ENCODE data around the gene MAP3K7.

The MAP3K7 gene

GRCh38 chr6:90502866-90503407 is 83.9 kb downstream of the MAP3K7 start:
- no peak overlapping the region for H3K4me3 ChIP-seq (ENCODE audit: insufficient read depth, low read depth, low read length, poor library complexity, severe bottlenecking)
- no peaks in the 10 kb centered on the region for H3K9me3 ChIP-seq (ENCODE audit: control insufficient read depth, low read length)
- H3K36me3 ChIP-seq (ENCODE audit: control insufficient read depth, insufficient read depth, low read length) = no peaks in the 10 kb centered on the region
- no peak for DNase-seq
- H3K27ac ChIP-seq (ENCODE audit: insufficient read depth, low read length, poor library complexity, severe bottlenecking) = no peak overlapping the region
- H3K4me1 ChIP-seq (ENCODE audit: control insufficient read depth, insufficient read depth, low read length, poor library complexity, severe bottlenecking) = no peaks in the 10 kb centered on the region
- no peaks in the 10 kb centered on the region for H3K27me3 ChIP-seq (replicated peaks; ENCODE audit: control insufficient read depth, insufficient read depth, low read length, poor library complexity, severe bottlenecking)

- Histone ChIP-seq H3K4me1 (ENCODE audit: control insufficient read depth, insufficient read depth, low read length, poor library complexity, severe bottlenecking) (no peaks in the 10 kb centered on the region), H3K4me3 (ENCODE audit: insufficient read depth, low read depth, low read length, poor library complexity, severe bottlenecking) (no peak overlapping the region), H3K9me3 (ENCODE audit: control insufficient read depth, low read length) (no peaks in the 10 kb centered on the region), H3K27ac (ENCODE audit: insufficient read depth, low read length, poor library complexity, severe bottlenecking) (no peak overlapping the region), H3K27me3 (replicated peaks; ENCODE audit: control insufficient read depth, insufficient read depth, low read length, poor library complexity, severe bottlenecking) (no peaks in the 10 kb centered on the region), H3K36me3 (ENCODE audit: control insufficient read depth, insufficient read depth, low read length) (no peaks in the 10 kb centered on the region)
- DNase-seq = no peak
These were observed 84.5 kb downstream of the MAP3K7 start for GRCh38 chr6:90502381-90502780.

DNA sequence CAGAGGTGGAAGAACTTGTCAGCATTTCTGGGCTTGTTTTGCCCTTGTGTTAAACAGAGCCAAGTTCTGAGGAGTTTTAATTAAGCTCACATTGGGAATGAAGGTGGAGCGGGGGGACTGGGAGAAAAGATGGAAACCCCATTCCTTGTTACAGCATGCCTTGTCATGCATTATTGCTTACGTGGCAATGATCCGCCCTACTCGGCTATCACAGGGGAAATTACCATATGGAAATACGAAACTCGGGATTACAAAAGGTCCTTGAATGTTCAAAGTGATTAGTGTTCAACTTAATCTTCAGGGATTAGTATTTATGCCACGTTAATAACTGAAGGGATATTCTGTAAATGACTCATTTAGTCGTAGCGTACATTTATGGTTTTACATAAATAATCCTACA is 86.4 kb downstream of the MAP3K7 start:
- no peak for DNase-seq
- H3K4me1 ChIP-seq (ENCODE audit: control insufficient read depth, insufficient read depth, low read length, poor library complexity, severe bottlenecking) = no peaks in the 10 kb centered on the region

GRCh38 chr6:90497411-90497810 is 89.5 kb downstream of the MAP3K7 start:
- DNase-seq = no peak
- Histone ChIP-seq H3K4me1 (ENCODE audit: control insufficient read depth, insufficient read depth, low read length, poor library complexity, severe bottlenecking) (no peaks in the 10 kb centered on the region), H3K4me3 (ENCODE audit: insufficient read depth, low read depth, low read length, poor library complexity, severe bottlenecking) (no peak overlapping the region), H3K36me3 (ENCODE audit: control insufficient read depth, insufficient read depth, low read length) (no peaks in the 10 kb centered on the region), H3K27me3 (replicated peaks; ENCODE audit: control insufficient read depth, insufficient read depth, low read length, poor library complexity, severe bottlenecking) (no peaks in the 10 kb centered on the region), H3K9me3 (ENCODE audit: control insufficient read depth, low read length) (no peaks in the 10 kb centered on the region), H3K27ac (ENCODE audit: insufficient read depth, low read length, poor library complexity, severe bottlenecking) (no peak overlapping the region)

More for the DNA sequence above, 86.4 kb downstream of the MAP3K7 start:
- Histone ChIP-seq H3K36me3 (ENCODE audit: control insufficient read depth, insufficient read depth, low read length) (no peaks in the 10 kb centered on the region), H3K9me3 (ENCODE audit: control insufficient read depth, low read length) (no peaks in the 10 kb centered on the region), H3K27me3 (replicated peaks; ENCODE audit: control insufficient read depth, insufficient read depth, low read length, poor library complexity, severe bottlenecking) (no peaks in the 10 kb centered on the region), H3K27ac (ENCODE audit: insufficient read depth, low read length, poor library complexity, severe bottlenecking) (no peak overlapping the region), H3K4me3 (ENCODE audit: insufficient read depth, low read depth, low read length, poor library complexity, severe bottlenecking) (no peak overlapping the region)

DNA sequence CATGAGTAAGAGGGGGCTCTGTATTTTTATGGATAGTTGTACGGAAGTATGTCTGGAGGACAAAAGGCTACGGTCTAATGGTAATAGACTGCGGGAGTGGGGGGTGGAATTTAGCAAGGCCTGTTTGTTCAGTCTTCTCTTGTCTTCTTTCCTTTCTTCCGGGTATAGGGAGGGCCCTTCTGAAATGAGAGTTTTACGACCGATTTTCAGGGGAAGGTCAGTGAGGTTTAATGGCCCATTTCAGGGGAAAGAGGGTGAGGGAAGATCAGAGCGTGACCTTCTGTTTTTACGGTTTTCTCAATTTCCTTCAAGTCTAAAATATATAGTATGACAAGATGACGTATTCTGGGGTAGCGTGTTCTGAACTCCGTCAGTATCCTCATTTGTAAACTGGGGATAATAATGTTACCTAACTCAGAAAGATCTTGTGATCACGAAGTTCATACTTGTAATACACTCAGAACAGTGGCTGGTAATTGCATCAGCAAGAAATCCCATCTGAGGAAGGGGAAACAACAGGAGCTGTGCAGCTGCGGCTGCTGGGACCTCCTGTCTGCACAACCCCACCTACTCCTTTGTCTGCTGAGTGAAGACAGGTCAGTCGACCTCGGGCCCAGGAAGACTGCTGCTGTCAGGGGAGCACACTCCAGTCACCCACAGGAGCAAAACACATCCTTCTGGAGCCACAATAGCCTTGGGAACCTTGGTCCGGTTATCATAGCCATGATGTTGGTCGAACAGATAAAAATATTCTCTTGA is 90.4 kb downstream of the MAP3K7 start:
- Histone ChIP-seq H3K27ac (ENCODE audit: insufficient read depth, low read length, poor library complexity, severe bottlenecking) (no peak overlapping the region), H3K9me3 (ENCODE audit: control insufficient read depth, low read length) (no peaks in the 10 kb centered on the region), H3K36me3 (ENCODE audit: control insufficient read depth, insufficient read depth, low read length) (no peaks in the 10 kb centered on the region), H3K27me3 (replicated peaks; ENCODE audit: control insufficient read depth, insufficient read depth, low read length, poor library complexity, severe bottlenecking) (no peaks in the 10 kb centered on the region), H3K4me3 (ENCODE audit: insufficient read depth, low read depth, low read length, poor library complexity, severe bottlenecking) (no peak overlapping the region), H3K4me1 (ENCODE audit: control insufficient read depth, insufficient read depth, low read length, poor library complexity, severe bottlenecking) (no peaks in the 10 kb centered on the region)
- no peak for DNase-seq

DNA sequence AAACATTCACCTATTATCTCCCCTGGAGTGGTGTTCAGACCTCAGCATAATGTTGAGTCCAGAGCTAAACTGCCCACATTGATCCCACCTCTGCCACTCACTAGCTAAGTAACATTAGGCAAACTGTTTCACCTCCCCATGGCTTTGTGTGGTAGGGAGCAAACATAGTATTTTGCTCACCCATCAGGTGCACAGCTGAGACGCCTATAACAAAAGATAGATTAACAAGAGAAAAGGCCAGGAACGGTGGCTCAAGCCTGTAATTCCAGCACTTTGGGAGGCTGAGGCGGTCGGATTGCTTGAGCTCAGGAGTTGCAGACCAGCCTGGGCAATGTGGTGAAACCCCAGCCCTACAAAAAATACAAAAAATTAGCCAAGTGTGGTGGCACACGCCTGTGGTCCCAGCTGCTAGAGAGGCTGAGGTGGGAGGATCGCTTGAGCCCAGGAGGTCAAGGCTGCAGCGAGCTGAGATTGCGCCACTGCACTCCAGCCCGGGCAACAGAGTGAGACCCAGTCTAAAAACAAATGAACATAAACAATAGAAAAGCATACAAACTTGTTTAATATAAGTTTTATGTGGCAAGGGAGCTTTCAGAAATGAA is 91.6 kb downstream of the MAP3K7 start:
- Histone ChIP-seq H3K27me3 (replicated peaks; ENCODE audit: control insufficient read depth, insufficient read depth, low read length, poor library complexity, severe bottlenecking) (no peaks in the 10 kb centered on the region), H3K36me3 (ENCODE audit: control insufficient read depth, insufficient read depth, low read length) (no peaks in the 10 kb centered on the region), H3K4me1 (ENCODE audit: control insufficient read depth, insufficient read depth, low read length, poor library complexity, severe bottlenecking) (no peaks in the 10 kb centered on the region), H3K9me3 (ENCODE audit: control insufficient read depth, low read length) (no peaks in the 10 kb centered on the region), H3K4me3 (ENCODE audit: insufficient read depth, low read depth, low read length, poor library complexity, severe bottlenecking) (no peak overlapping the region), H3K27ac (ENCODE audit: insufficient read depth, low read length, poor library complexity, severe bottlenecking) (no peak overlapping the region)
- DNase-seq = no peak

GRCh38 chr6:90494067-90494780 is 92.6 kb downstream of the MAP3K7 start:
- Histone ChIP-seq H3K36me3 (ENCODE audit: control insufficient read depth, insufficient read depth, low read length) (no peaks in the 10 kb centered on the region), H3K27ac (ENCODE audit: insufficient read depth, low read length, poor library complexity, severe bottlenecking) (no peak overlapping the region), H3K4me1 (ENCODE audit: control insufficient read depth, insufficient read depth, low read length, poor library complexity, severe bottlenecking) (no peaks in the 10 kb centered on the region), H3K4me3 (ENCODE audit: insufficient read depth, low read depth, low read length, poor library complexity, severe bottlenecking) (no peak overlapping the region), H3K27me3 (replicated peaks; ENCODE audit: control insufficient read depth, insufficient read depth, low read length, poor library complexity, severe bottlenecking) (no peaks in the 10 kb centered on the region), H3K9me3 (ENCODE audit: control insufficient read depth, low read length) (no peaks in the 10 kb centered on the region)
- DNase-seq = no peak

DNA sequence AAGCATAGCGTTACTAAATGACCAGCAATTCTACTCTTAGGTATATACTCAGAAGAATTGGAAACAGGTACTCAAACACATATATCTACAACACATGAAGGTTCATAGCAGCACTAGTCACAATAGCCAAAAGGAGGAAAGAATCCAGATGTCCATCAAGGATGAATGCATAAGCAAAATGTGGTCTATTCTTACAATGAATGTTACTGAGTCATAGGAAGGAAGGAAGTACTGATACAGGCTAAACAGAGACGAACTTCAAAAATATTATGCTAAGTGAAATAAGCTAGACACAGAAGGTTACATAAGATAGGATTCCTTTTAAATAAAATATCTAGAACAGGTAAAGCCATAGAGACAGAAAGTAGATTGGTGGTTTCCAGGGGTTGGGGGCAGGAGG is 93.5 kb downstream of the MAP3K7 start:
- H3K27me3 ChIP-seq (replicated peaks; ENCODE audit: control insufficient read depth, insufficient read depth, low read length, poor library complexity, severe bottlenecking) = no peaks in the 10 kb centered on the region
- H3K27ac ChIP-seq (ENCODE audit: insufficient read depth, low read length, poor library complexity, severe bottlenecking) = no peak overlapping the region
- no peak for DNase-seq
- H3K36me3 ChIP-seq (ENCODE audit: control insufficient read depth, insufficient read depth, low read length) = no peaks in the 10 kb centered on the region
- H3K4me1 ChIP-seq (ENCODE audit: control insufficient read depth, insufficient read depth, low read length, poor library complexity, severe bottlenecking) = no peaks in the 10 kb centered on the region
- no peaks in the 10 kb centered on the region for H3K9me3 ChIP-seq (ENCODE audit: control insufficient read depth, low read length)
- H3K4me3 ChIP-seq (ENCODE audit: insufficient read depth, low read depth, low read length, poor library complexity, severe bottlenecking) = no peak overlapping the region

DNA sequence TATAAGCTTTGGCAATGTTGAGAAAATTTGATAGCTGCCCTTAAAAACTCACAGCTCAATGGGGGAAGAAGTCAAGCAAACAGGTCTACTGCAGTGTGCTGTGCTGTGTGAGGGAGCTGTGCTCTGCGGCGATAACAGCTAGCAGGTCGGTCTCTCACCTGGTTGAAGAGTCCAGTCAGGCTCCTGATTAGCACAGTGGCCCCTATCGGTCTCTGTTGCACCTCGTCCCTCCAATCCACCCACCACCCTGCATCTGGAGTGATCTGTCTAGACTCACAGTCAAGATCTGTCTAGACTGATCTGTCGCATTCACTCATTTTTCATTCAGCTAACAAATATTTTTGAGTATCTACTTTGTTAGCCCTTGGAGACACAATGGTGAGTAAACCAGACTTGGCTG is 94.1 kb downstream of the MAP3K7 start:
- DNase-seq = no peak
- no peaks in the 10 kb centered on the region for H3K4me1 ChIP-seq (ENCODE audit: control insufficient read depth, insufficient read depth, low read length, poor library complexity, severe bottlenecking)
- H3K27ac ChIP-seq (ENCODE audit: insufficient read depth, low read length, poor library complexity, severe bottlenecking) = no peak overlapping the region
- H3K27me3 ChIP-seq (replicated peaks; ENCODE audit: control insufficient read depth, insufficient read depth, low read length, poor library complexity, severe bottlenecking) = no peaks in the 10 kb centered on the region
- no peak overlapping the region for H3K4me3 ChIP-seq (ENCODE audit: insufficient read depth, low read depth, low read length, poor library complexity, severe bottlenecking)
- no peaks in the 10 kb centered on the region for H3K9me3 ChIP-seq (ENCODE audit: control insufficient read depth, low read length)
- no peaks in the 10 kb centered on the region for H3K36me3 ChIP-seq (ENCODE audit: control insufficient read depth, insufficient read depth, low read length)

DNA sequence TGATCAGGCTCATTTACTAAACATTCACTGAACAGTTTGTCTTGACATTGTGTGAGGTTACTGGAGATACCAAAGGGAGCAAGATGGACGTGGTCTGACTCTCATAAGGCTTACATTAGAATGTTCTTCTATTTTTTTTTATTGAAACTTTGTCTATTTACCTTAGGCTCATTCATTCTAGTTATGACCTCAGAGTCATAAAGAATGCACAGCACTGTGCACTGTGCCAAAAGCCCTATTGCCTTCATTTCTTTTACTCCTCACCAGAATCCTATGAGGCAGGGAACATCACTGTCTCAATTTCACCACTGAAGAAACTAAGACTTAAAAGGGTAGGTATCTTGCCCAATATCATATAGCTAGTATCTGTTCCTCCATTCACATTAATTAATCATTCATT is 94.5 kb downstream of the MAP3K7 start:
- H3K4me1 ChIP-seq (ENCODE audit: control insufficient read depth, insufficient read depth, low read length, poor library complexity, severe bottlenecking) = no peaks in the 10 kb centered on the region
- no peak overlapping the region for H3K27ac ChIP-seq (ENCODE audit: insufficient read depth, low read length, poor library complexity, severe bottlenecking)
- H3K27me3 ChIP-seq (replicated peaks; ENCODE audit: control insufficient read depth, insufficient read depth, low read length, poor library complexity, severe bottlenecking) = no peaks in the 10 kb centered on the region
- no peak for DNase-seq
- H3K4me3 ChIP-seq (ENCODE audit: insufficient read depth, low read depth, low read length, poor library complexity, severe bottlenecking) = no peak overlapping the region
- H3K36me3 ChIP-seq (ENCODE audit: control insufficient read depth, insufficient read depth, low read length) = no peaks in the 10 kb centered on the region
- no peaks in the 10 kb centered on the region for H3K9me3 ChIP-seq (ENCODE audit: control insufficient read depth, low read length)
